Naive thymus-derived CD4-positive, alpha-beta T cell (primary cell): ENCODE measurements around the gene CC2D1A. TPM values are rescaled to one million over a fixed set of nuclear protein-coding genes. Genes with fewer than 3 reads are reported as not detected.

Experiments
- ATAC-seq: fragments of 150-1000 bp; cut with Tn5 transposase; 2 replicates; pipeline ENCODE4 v1.10.0; 2021; ENCODE audit warnings: mild to moderate bottlenecking, moderate library complexity
- CTCF ChIA-PET: fragments of 350-600 bp; sonication (Branson Sonifier 250); formaldehyde crosslinking; loops from one replicate; lab custom pipeline; 2021; ENCODE audit warnings: antibody characterized with exemption; lab: Charles Lee
- POLR2A ChIA-PET: fragments of 350-600 bp; sonication (Branson Sonifier 250); formaldehyde crosslinking; loops from one replicate; lab custom pipeline; 2021; ENCODE audit warnings: antibody characterized with exemption, inconsistent platforms; lab: Charles Lee
- DNase-seq, 9 donors: peaks; one replicate each; pipeline versions ENCODE4 v3.0.0 to v3.0.0-alpha.2; 2020 to 2022; ENCODE audit warnings: mixed read lengths in 1 of 9
- H3K27ac ChIP-seq: one replicate; pipeline ENCODE4 v1.7.0; 2013; ENCODE audit warnings: mild to moderate bottlenecking, low read depth, low read length, moderate library complexity
- H3K27me3 ChIP-seq, 2 donors: one replicate each; pipeline ENCODE4 v1.7.0; 2013; ENCODE audit warnings: low read length in 2 of 2, mild to moderate bottlenecking in 2 of 2, moderate library complexity in 2 of 2; ENCODE audit not compliant: control insufficient read depth in 2 of 2, insufficient read depth in 2 of 2
- H3K36me3 ChIP-seq, 3 experiments: 1 replicate in 2 of 3; 2 replicates in 1 of 3; pipeline ENCODE4 v1.7.0; 2013; ENCODE audit warnings: low read length in 3 of 3, mild to moderate bottlenecking in 3 of 3, moderate library complexity in 1 of 3; ENCODE audit not compliant: insufficient read depth in 3 of 3, control insufficient read depth in 2 of 3
- H3K4me1 ChIP-seq, 2 donors: one replicate each; pipeline ENCODE4 v1.7.0; 2013; ENCODE audit warnings: low read length in 2 of 2, mild to moderate bottlenecking in 2 of 2, moderate library complexity in 1 of 2; ENCODE audit not compliant: control insufficient read depth in 2 of 2, insufficient read depth in 2 of 2
- H3K4me3 ChIP-seq: 2 replicates; pipeline ENCODE4 v1.7.0; 2013; ENCODE audit warnings: mild to moderate bottlenecking, low read length
- H3K9me3 ChIP-seq, 3 experiments: 1 replicate in 2 of 3; 2 replicates in 1 of 3; pipeline ENCODE4 v1.7.0; 2013; ENCODE audit warnings: low read length in 3 of 3; ENCODE audit not compliant: control insufficient read depth in 2 of 3
- H3K27ac Mint-ChIP-seq, 9 donors: one replicate each; pipeline ENCODE4 v1.8.0; 2020 to 2022; ENCODE audit warnings: mixed read lengths in 9 of 9, mild to moderate bottlenecking in 8 of 9, moderate library complexity in 5 of 9, inconsistent platforms in 2 of 9
- H3K27me3 Mint-ChIP-seq, 5 donors: one replicate each; pipeline ENCODE4 v1.8.0; 2021 to 2022; ENCODE audit warnings: mixed read lengths in 5 of 5, mild to moderate bottlenecking in 1 of 5
- H3K36me3 Mint-ChIP-seq, 5 donors: one replicate each; pipeline ENCODE4 v1.8.0; 2020 to 2022; ENCODE audit warnings: mixed read lengths in 5 of 5, mild to moderate bottlenecking in 3 of 5, inconsistent platforms in 1 of 5
- H3K4me1 Mint-ChIP-seq, 7 donors: one replicate each; pipeline ENCODE4 v1.8.0; 2020 to 2022; ENCODE audit warnings: mixed read lengths in 7 of 7, mild to moderate bottlenecking in 3 of 7, inconsistent platforms in 1 of 7
- H3K4me3 Mint-ChIP-seq, 10 donors: one replicate each; pipeline ENCODE4 v1.8.0; 2020 to 2022; ENCODE audit warnings: mild to moderate bottlenecking in 10 of 10, mixed read lengths in 10 of 10, moderate library complexity in 6 of 10, inconsistent platforms in 2 of 10
- H3K9me3 Mint-ChIP-seq, 11 donors: one replicate each; pipeline ENCODE4 v1.8.0; 2020 to 2022; ENCODE audit warnings: mixed read lengths in 11 of 11, mild to moderate bottlenecking in 4 of 11, inconsistent platforms in 1 of 11, moderate library complexity in 1 of 11
- intact Hi-C, 2 donors: fragments of 100-400 bp; cut with micrococcal nuclease; formaldehyde crosslinking; loops; one replicate each; pipeline ENCODE4 v1.15.1; 2023
- polyA plus RNA-seq, 2 donors: library from polyadenylated mRNA; unstranded; fragments of 300-500 nt; fragmentation: Illumina TruSeq; gene quantifications; one replicate each; pipeline ENCODE4 v1.2.3, GENCODE V29; 2021
- total RNA-seq, 6 experiments: library from RNA in 5 of 6; stranded (reverse) in 5 of 6; gene quantifications; 1 replicate in 5 of 6; 2 replicates in 1 of 6; pipeline ENCODE4 v1.2.3 and lab custom pipeline; 2021 to 2026

CC2D1A gene
- total and polyA plus RNA-seq, 7 experiments from 2014 or later: 4.1 to 33.1 (median 28.8) TPM

GRCh38 chr19:13937479-13938300 lies 31.7 kb downstream of the CC2D1A start:
- Mint-ChIP-seq H3K27me3 (peaks cover 0 to 13% (median 5%) of the 10 kb centered on the region in 5 donors), H3K36me3 (no peaks in the 10 kb centered on the region), H3K4me3 (no peak overlapping the region), H3K4me1 (peaks cover 2 to 14% (median 7%) of the 10 kb centered on the region in 7 donors), H3K27ac (peak overlapping the region in 2 of 9 donors; percentile 44 to 63), H3K9me3 (peaks cover 0 to 3% (median 0%) of the 10 kb centered on the region in 11 donors)
- ChIA-PET POLR2A (interaction anchor here (0.5 kb wide), 1 partner anchor 76 kb away, joined by 3 read pairs; no protein-coding TSS in a partner anchor), CTCF (interaction anchor here (0.6 kb wide), 1 partner anchor 66 kb away, joined by 3 read pairs; no protein-coding TSS in a partner anchor)
- Histone ChIP-seq H3K27ac (no peak overlapping the region), H3K4me3 (no peak overlapping the region), H3K27me3 (no peaks in the 10 kb centered on the region), H3K36me3 (no peaks in the 10 kb centered on the region), H3K9me3 (no peaks in the 10 kb centered on the region), H3K4me1 (no peaks in the 10 kb centered on the region)
- intact Hi-C loops: no loop called here
- DNase-seq (no peak), ATAC-seq (no peak)

GRCh38 chr19:13938301-13939064 lies 32.5 kb downstream of the CC2D1A start, which contains the start of gene PODNL1:
PODNL1 (minus strand) TSS chr19:13938417; CDS start chr19:13938181, 236 bp downstream.
- ATAC-seq (no peak), DNase-seq (no peak)
- Histone ChIP-seq H3K27me3 (no peaks in the 10 kb centered on the region), H3K4me1 (no peaks in the 10 kb centered on the region), H3K27ac (no peak within 1 kb of the TSS), H3K4me3 (no peak within 1 kb of the TSS), H3K36me3 (no peaks in the 10 kb centered on the region), H3K9me3 (no peaks in the 10 kb centered on the region)
- Mint-ChIP-seq H3K27ac (peak within 1 kb of the TSS in 2 of 9 donors; percentile 44 to 63), H3K4me1 (peaks cover 2 to 11% (median 7%) of the 10 kb centered on the region in 7 donors), H3K4me3 (no peak within 1 kb of the TSS), H3K36me3 (no peaks in the 10 kb centered on the region), H3K9me3 (peaks cover 0 to 3% (median 0%) of the 10 kb centered on the region in 11 donors), H3K27me3 (peaks cover 0 to 13% (median 5%) of the 10 kb centered on the region in 5 donors)
- ChIA-PET POLR2A (no interaction called here), CTCF (interaction anchor here (0.6 kb wide), 1 partner anchor 67 kb away, joined by 3 read pairs; no protein-coding TSS in a partner anchor)
- intact Hi-C loops: no loop called here

GRCh38 chr19:13942023-13942684 lies 36.2 kb downstream of the CC2D1A start:
- intact Hi-C loops: no loop called here
- POLR2A ChIA-PET: interaction anchor here (0.6 kb wide), 1 partner anchor 153 kb away, joined by 3 read pairs; no protein-coding TSS in a partner anchor

GRCh38 chr19:13946414-13946813 lies 40.4 kb downstream of the CC2D1A start:
- Histone ChIP-seq H3K9me3 (no peaks in the 10 kb centered on the region), H3K4me3 (no peak overlapping the region), H3K27me3 (no peaks in the 10 kb centered on the region), H3K4me1 (no peaks in the 10 kb centered on the region), H3K27ac (no peak overlapping the region), H3K36me3 (no peaks in the 10 kb centered on the region)
- H3K27ac Mint-ChIP-seq: no peak overlapping the region
- no peak for ATAC-seq
- no peaks in the 10 kb centered on the region for H3K36me3 Mint-ChIP-seq
- intact Hi-C loops: no loop called here
- H3K4me3 Mint-ChIP-seq: no peak overlapping the region
- H3K27me3 Mint-ChIP-seq: no peaks in the 10 kb centered on the region
- peaks cover 0 to 2% (median 0%) of the 10 kb centered on the region in 11 donors for H3K9me3 Mint-ChIP-seq
- ChIA-PET POLR2A (no interaction called here), CTCF (no interaction called here)
- no peak for DNase-seq
- H3K4me1 Mint-ChIP-seq: no peaks in the 10 kb centered on the region

More at GRCh38 chr19:13942023-13942684, 36.2 kb downstream of the CC2D1A start:
- Mint-ChIP-seq H3K4me1 (peaks cover 0 to 4% (median 0%) of the 10 kb centered on the region in 7 donors), H3K4me3 (no peak overlapping the region), H3K27ac (no peak overlapping the region), H3K36me3 (no peaks in the 10 kb centered on the region), H3K27me3 (peaks cover 0 to 8% (median 5%) of the 10 kb centered on the region in 5 donors), H3K9me3 (peaks cover 0 to 2% (median 0%) of the 10 kb centered on the region in 11 donors)
- no peak overlapping the region for H3K27ac ChIP-seq
- no peaks in the 10 kb centered on the region for H3K4me1 ChIP-seq
- H3K9me3 ChIP-seq: no peaks in the 10 kb centered on the region
- H3K36me3 ChIP-seq: no peaks in the 10 kb centered on the region
- CTCF ChIA-PET: interaction anchor here (0.6 kb wide), 3 partner anchors 98 to 789 kb away, joined by 3 to 4 read pairs (median 3); no protein-coding TSS in a partner anchor
- no peak for ATAC-seq
- no peak overlapping the region for H3K4me3 ChIP-seq
- H3K27me3 ChIP-seq: no peaks in the 10 kb centered on the region
- no peak for DNase-seq

- Mint-ChIP-seq H3K36me3 (peaks cover 0 to 5% (median 0%) of the 10 kb centered on the region in 5 donors), H3K4me3 (peak overlapping the region in 1 of 10 donors; percentile 89), H3K4me1 (peaks cover 5 to 24% (median 19%) of the 10 kb centered on the region in 7 donors), H3K27ac (no peak overlapping the region), H3K27me3 (no peaks in the 10 kb centered on the region), H3K9me3 (no peaks in the 10 kb centered on the region)
- POLR2A ChIA-PET: interaction anchor here (0.5 to 6.3 kb wide), 7 partner anchors 35 to 475 kb away, joined by 3 to 59 read pairs (median 8); partner anchors contain the start of genes IL27RA and RFX1
- peaks cover 0 to 22% (median 0%) of the 10 kb centered on the region in 3 experiments for H3K36me3 ChIP-seq
- DNase-seq: no peak
- H3K4me1 ChIP-seq: peaks cover 13 to 17% of the 10 kb centered on the region in 2 donors
- H3K27me3 ChIP-seq: no peaks in the 10 kb centered on the region
- no peak for ATAC-seq
- CTCF ChIA-PET: interaction anchor here (1.1 to 2.8 kb wide), 2 partner anchors 97 to 109 kb away, joined by 4 to 9 read pairs; no protein-coding TSS in a partner anchor
- no peak overlapping the region for H3K4me3 ChIP-seq
- H3K27ac ChIP-seq: peak overlapping the region; percentile 90
- H3K9me3 ChIP-seq: no peaks in the 10 kb centered on the region
- intact Hi-C loops: loop anchor here (5.0 kb wide), 2 partner anchors 96 to 166 kb away; partner anchors contain the start of gene PRKACA (in 1 of the 2)
Measured at GRCh38 chr19:13951043-13951442, 45.0 kb downstream of the CC2D1A start.
